DND-41 (cell line): ENCODE results near the gene TTC39A.

Experiments used
- ATAC-seq: fragments of 200-7000 bp; cut with Tn5 transposase; 3 replicates; pipeline ENCODE4 v1.9.1; 2021; ENCODE audit warnings: low read depth; ENCODE audit not compliant: insufficient read depth
- DNase-seq: peaks from one replicate; pipeline ENCODE4 v3.0.0-alpha.2; 2020
- H2AFZ ChIP-seq: 2 replicates; pipeline ENCODE4 v1.6.0; 2012; ENCODE audit warnings: low read depth, low read length
- H3K27ac ChIP-seq: 2 replicates; pipeline ENCODE4 v1.5.1; 2012; ENCODE audit warnings: low read length, inconsistent platforms
- H3K27me3 ChIP-seq: fragments of 200-600 bp; sonication (generic); 2 replicates; pipeline ENCODE4 v1.6.0; 2012; ENCODE audit warnings: low read length, mild to moderate bottlenecking, inconsistent platforms; ENCODE audit not compliant: insufficient read depth, poor library complexity
- H3K36me3 ChIP-seq: 2 replicates; pipeline ENCODE4 v1.5.1; 2012; ENCODE audit warnings: low read length, inconsistent platforms; ENCODE audit not compliant: insufficient read depth
- H3K4me1 ChIP-seq: 2 replicates; pipeline ENCODE4 v1.5.1; 2012; ENCODE audit warnings: mild to moderate bottlenecking, low read length; ENCODE audit not compliant: insufficient read depth
- H3K4me2 ChIP-seq: 2 replicates; pipeline ENCODE4 v1.6.0; 2012; ENCODE audit warnings: mild to moderate bottlenecking, moderate library complexity, low read length, inconsistent platforms; ENCODE audit not compliant: insufficient read depth
- H3K4me3 ChIP-seq, 2 experiments: fragments of 200-600 bp in 1 of 2; shearing (Covaris generic) in 1 of 2; 2 replicates each; pipeline ENCODE4 v1.5.1; 2012 to 2016; ENCODE audit warnings: inconsistent platforms in 2 of 2, low read length in 2 of 2, mild to moderate bottlenecking in 2 of 2, low read depth in 1 of 2, moderate library complexity in 1 of 2
- H3K79me2 ChIP-seq: 2 replicates; pipeline ENCODE4 v1.6.0; 2012; ENCODE audit warnings: low read length, inconsistent platforms; ENCODE audit not compliant: insufficient read depth
- H3K9ac ChIP-seq: 2 replicates; pipeline ENCODE4 v1.6.0; 2012; ENCODE audit warnings: low read depth, mild to moderate bottlenecking, inconsistent platforms, low read length, moderate library complexity
- H3K9me3 ChIP-seq: 2 replicates; pipeline ENCODE4 v1.5.1; 2012; ENCODE audit warnings: low read length, moderate library complexity, mild to moderate bottlenecking, inconsistent platforms; ENCODE audit not compliant: insufficient read depth, severe bottlenecking
- H4K20me1 ChIP-seq: 2 replicates; pipeline ENCODE4 v1.6.0; 2012; ENCODE audit warnings: low read length; ENCODE audit not compliant: insufficient read depth
- EZH2 ChIP-seq: IDR thresholded peaks from 3 replicates; pipeline ENCODE4 v1.6.1; 2012; ENCODE audit warnings: borderline replicate concordance, low read depth, mild to moderate bottlenecking, moderate library complexity, low read length, inconsistent platforms; ENCODE audit not compliant: severe bottlenecking
- TF ChIP-seq, protein P1 (sequence below): IDR thresholded peaks from 2 replicates; pipeline ENCODE4 v1.5.1; 2012; ENCODE audit warnings: borderline replicate concordance, low read length, moderate library complexity, mild to moderate bottlenecking; ENCODE audit not compliant: poor library complexity, severe bottlenecking; ENCODE audit errors: extremely low read depth

Gene TTC39A

DNA sequence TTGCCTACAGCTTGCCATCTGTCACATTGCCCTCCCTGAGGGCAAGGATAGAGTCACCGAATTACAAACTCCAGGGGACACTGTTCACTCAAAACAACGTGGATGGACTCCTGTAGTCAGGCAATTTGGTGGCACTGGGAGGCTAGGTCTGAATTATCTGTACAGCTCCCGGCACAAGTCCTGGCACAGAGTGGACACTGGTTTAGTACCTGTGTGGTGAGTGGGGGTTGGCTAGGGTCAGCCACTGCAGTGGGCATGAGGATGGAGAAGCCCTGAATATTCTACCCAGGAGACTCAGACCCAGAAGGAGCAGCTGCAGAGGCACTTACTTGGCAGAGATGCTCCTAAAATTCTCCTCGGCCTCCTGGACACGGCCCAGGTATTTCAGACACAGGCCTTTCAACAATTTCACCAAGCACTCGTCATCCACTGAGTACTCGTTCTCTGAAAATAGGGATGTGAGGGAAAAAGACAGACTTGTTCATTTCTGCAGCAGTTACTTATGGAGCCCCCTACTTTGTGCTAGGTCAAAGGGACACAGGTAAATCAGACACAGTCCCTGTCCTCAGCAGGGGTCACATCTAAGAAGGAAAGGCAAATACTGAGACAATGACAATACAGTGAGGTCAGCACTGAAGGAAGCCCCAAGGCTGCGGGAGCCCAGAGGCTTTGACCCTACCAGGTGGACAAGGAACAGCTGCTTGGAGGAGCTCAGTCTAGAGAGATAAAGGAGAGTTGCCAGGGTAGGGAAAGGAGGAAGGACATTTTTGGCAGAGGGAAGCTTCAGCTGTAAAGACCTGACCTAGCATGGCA lies 40.5 kb downstream of the TTC39A start:
- H3K4me2 ChIP-seq = no peak overlapping the region
- no peak overlapping the region for H3K4me3 ChIP-seq
- no peak for DNase-seq
- no peaks in the 10 kb centered on the region for H3K79me2 ChIP-seq
- no peak overlapping the region for H3K9ac ChIP-seq
- no peak for TF ChIP-seq EZH2
- TF ChIP-seq, protein P1, sequence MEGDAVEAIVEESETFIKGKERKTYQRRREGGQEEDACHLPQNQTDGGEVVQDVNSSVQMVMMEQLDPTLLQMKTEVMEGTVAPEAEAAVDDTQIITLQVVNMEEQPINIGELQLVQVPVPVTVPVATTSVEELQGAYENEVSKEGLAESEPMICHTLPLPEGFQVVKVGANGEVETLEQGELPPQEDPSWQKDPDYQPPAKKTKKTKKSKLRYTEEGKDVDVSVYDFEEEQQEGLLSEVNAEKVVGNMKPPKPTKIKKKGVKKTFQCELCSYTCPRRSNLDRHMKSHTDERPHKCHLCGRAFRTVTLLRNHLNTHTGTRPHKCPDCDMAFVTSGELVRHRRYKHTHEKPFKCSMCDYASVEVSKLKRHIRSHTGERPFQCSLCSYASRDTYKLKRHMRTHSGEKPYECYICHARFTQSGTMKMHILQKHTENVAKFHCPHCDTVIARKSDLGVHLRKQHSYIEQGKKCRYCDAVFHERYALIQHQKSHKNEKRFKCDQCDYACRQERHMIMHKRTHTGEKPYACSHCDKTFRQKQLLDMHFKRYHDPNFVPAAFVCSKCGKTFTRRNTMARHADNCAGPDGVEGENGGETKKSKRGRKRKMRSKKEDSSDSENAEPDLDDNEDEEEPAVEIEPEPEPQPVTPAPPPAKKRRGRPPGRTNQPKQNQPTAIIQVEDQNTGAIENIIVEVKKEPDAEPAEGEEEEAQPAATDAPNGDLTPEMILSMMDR = no peak
- no peaks in the 10 kb centered on the region for H3K27me3 ChIP-seq
- no peak overlapping the region for H3K27ac ChIP-seq
- ATAC-seq = no peak
- no peaks in the 10 kb centered on the region for H4K20me1 ChIP-seq
- H2AFZ ChIP-seq = no peak overlapping the region
- H3K36me3 ChIP-seq = no peaks in the 10 kb centered on the region
- no peaks in the 10 kb centered on the region for H3K9me3 ChIP-seq
- H3K4me1 ChIP-seq = no peaks in the 10 kb centered on the region

DNA sequence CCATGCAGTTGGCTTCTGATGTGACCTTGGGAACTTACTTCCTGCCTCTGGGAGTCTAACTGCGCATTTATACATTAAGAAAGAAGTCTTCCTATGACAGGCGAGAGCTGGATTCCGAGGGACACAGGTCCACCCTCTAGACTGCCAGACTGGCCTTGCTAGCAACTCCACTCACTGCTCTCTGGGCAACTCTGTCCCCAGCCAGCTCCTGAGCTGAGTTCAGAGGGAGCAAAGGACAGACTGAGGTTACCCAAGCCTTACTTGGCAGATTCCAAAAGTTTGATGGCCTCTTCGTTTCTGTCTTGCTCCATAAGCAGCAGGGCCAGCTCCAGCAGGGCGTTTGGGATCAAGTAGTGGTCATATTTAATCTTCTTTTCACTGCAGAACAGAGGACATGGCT lies 41.8 kb downstream of the TTC39A start:
- no peak for TF ChIP-seq EZH2
- TF ChIP-seq, protein P1 = no peak
- Histone ChIP-seq H3K4me3 (no peak overlapping the region), H3K9ac (no peak overlapping the region), H2AFZ (no peak overlapping the region), H3K79me2 (no peaks in the 10 kb centered on the region), H3K27me3 (no peaks in the 10 kb centered on the region), H3K4me1 (no peaks in the 10 kb centered on the region), H3K4me2 (no peak overlapping the region), H3K9me3 (no peaks in the 10 kb centered on the region), H3K36me3 (no peaks in the 10 kb centered on the region), H4K20me1 (no peaks in the 10 kb centered on the region), H3K27ac (no peak overlapping the region)
- DNase-seq (no peak), ATAC-seq (no peak)

DNA sequence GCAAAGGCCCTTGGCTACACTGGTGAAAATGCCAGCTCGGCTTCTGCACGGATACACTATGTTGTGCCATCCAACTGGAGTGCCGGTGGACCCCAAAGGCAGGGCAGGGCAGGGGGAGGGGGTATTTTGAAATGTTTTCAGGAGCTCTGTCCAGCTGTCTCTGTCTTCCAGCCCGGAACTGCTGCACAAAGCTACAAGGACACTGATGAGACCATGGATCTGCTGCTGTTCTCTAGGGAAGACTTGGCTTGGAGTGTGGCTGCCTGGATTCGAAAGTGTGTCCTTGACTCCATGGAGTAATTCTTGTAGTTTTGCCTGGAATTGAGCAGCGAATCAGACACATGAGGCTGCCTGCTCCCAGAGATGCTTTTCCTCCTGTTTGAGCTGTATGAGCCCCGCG lies 42.4 kb downstream of the TTC39A start:
- no peaks in the 10 kb centered on the region for H3K36me3 ChIP-seq
- TF ChIP-seq, protein P1 = no peak
- no peak for TF ChIP-seq EZH2
- no peak for DNase-seq
- H3K79me2 ChIP-seq = no peaks in the 10 kb centered on the region
- no peak overlapping the region for H3K4me3 ChIP-seq
- H3K27me3 ChIP-seq = no peaks in the 10 kb centered on the region
- H3K4me1 ChIP-seq = no peaks in the 10 kb centered on the region
- no peak overlapping the region for H3K9ac ChIP-seq
- no peak for ATAC-seq
- no peak overlapping the region for H3K4me2 ChIP-seq
- H4K20me1 ChIP-seq = no peaks in the 10 kb centered on the region
- no peak overlapping the region for H2AFZ ChIP-seq
- H3K27ac ChIP-seq = no peak overlapping the region
- no peaks in the 10 kb centered on the region for H3K9me3 ChIP-seq

DNA sequence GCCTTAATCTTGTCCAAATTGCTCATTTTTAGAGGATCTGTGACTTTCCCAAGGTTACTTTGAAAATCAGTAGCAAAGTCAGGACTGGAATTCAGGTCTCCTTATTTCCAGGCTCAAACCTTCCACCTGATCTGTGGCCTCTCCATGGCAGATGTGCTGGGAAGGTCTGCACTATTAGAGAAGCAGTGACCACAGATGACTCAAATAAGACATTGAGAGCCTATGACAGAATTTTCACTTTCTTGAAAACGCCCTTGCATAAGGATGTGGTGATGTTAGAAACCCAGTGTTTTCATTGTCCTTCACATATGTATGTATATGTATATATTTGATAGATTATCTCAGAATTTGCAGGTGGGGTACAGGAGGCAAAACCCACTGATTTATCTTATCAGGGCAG lies 45.3 kb downstream of the TTC39A start:
- ATAC-seq = no peak
- Histone ChIP-seq H2AFZ (no peak overlapping the region), H3K4me3 (no peak overlapping the region), H3K9ac (no peak overlapping the region), H3K27me3 (no peaks in the 10 kb centered on the region), H3K4me1 (no peaks in the 10 kb centered on the region), H3K36me3 (no peaks in the 10 kb centered on the region), H4K20me1 (no peaks in the 10 kb centered on the region), H3K79me2 (no peaks in the 10 kb centered on the region), H3K4me2 (no peak overlapping the region), H3K9me3 (no peaks in the 10 kb centered on the region), H3K27ac (no peak overlapping the region)
- TF ChIP-seq, protein P1 = no peak
- no peak for TF ChIP-seq EZH2
- no peak for DNase-seq
